ENCODE measurements around the gene SLC27A5.
"Not testable (repeated sequence)": the region's sequence is repeated elsewhere in the genome, so short reads cannot be mapped to it uniquely, and the experiment has no call there.

SLC27A5 gene

DNA sequence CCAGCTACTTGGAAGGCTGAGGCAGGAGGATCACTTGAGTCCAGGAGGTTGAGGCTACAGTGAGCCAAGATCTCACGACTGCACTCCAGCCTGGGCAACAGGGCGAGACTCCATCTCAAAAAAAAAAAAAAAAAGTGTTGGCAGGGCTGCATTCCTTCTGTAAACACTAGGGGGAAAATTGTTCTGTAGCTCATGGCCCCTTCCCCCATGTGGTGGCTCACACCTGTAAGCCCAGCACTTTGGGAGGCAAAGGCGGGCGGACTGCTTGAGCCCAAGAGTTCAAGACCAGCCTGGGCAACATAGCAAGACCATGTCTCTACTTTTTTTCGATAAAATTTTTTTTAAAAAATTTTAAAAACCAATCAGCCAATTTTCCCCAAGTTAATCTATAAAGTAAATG is 27.4 kb downstream of the SLC27A5 start:
- DNase-seq = peak in 1 of 2 experiments; percentile 24

DNA sequence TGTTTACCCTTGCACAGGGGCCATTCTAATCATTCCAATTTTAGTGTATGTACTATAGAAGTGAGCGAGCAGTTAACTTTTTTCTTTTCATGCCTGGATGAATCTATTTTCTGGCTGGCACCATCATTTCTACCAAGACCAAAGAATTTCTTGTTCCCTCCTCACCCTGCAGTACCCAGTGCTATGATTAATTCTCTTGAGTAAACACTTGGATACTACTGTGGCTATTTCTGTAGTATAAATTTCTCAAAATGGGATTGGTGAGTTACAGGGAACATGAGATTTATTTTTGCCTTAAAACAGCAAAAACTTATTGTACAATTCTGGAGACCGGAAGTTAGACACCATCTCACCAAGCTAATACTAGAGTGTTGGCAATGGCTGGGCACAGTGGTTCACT is 28.0 kb downstream of the SLC27A5 start:
- DNase-seq = no peak

DNA sequence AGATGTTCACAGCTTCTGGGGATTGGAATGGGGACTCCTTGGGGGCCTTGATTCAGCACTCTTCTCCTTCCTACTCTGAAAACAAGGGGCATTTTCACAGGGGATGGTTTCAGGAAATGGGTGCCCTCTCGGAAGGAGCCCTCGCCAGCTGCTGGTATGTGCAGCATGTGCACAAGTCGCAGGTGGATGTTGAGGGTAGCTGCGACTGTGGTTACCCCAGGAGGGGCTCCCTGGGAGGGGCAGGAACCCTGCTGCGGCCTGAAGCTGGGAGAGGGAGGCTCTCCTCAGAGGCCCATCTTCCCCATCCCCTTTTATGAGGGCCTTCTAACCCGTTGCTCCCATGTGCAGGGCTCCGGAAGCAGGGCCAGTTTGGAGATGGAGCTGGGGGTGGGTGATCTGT is 29.4 kb downstream of the SLC27A5 start:
- no peak for DNase-seq

DNA sequence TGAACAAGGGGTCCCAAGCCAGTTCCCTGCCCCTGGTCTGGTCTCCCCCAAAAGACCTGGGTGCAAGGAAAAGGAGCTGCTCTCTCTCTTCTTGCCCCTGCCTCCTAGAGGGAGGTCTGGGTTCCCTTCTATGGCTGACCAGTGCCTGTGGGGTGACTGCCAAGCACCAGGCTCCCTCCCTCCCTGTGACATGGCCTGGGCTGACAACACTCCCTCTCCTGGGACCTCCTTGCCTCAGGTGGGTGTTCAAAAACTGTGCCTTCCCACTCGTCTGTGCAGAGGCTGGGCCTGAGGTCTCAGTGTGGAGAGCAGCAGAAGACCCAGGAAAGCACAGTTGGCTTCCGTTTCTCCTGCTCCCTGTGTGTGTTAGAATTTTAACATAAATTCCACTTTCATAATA is 31.0 kb downstream of the SLC27A5 start:
- no peak for DNase-seq

DNA sequence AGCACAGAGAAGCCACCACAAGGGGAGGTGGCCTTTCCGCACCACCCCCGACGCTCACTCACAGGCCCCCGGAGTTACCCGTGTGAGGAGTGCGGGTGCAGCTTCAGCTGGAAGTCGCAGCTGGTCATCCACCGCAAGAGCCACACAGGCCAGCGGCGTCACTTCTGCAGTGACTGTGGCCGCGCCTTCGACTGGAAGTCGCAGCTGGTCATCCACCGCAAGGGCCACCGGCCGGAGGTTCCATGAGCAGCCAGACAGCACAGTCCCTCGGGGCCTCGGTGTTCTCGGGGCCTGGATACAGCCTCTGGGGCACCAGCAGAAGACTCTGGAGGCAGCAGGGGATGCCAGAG is 31.3 kb downstream of the SLC27A5 start:
- no peak for DNase-seq

DNA sequence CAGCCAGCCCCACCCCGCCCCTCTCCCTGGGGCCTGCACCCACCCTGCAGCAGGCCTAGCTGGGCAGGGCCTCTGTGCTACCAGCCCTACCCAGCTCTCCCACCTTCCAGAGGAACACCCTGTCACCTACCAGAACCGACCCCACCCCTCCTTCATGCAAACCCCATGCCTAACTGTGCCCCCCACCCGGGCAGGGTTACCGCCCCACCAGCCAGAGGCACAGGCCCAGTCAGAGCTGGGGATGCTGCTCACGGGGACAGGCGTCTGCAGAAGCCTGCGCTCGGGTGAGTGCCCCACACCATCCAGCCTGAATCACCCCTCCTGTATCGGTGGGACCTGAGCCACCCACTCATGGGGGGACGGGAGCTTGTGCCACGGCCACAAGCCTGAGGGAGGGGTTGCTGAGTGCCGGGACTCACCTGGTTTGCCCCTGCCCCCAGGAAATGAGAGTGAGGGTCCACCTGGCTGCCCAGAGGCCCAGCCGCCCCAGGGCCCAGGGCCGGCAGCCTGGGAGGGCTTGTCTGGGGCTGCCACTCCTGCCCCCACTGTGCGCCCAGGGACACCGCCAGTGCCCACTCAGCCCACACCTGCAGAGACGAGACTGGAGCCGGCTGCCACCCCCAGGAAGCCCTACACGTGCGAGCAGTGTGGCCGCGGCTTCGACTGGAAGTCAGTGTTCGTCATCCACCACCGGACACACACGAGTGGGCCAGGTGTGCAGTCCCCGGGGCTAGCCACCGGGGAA is 31.9 kb downstream of the SLC27A5 start:
- no peak for DNase-seq

DNA sequence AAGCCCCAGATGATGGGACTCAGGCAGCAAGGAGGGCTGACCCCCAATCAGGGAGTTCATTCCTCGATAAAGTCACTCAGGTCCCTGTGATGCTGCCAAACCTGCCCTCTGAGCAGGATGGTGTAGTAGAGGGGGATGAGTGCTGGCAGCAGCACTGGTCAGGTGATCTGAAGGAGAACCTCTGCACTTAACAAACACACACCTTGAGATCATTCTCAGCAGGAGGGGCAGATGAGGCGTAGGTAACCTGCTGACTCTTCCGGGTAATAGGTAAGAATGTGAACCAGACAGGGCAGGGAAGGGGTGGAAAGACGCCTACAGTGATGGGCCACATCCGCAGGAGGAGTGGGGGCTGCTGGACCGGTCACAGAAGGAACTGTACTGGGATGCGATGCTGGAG is 32.5 kb downstream of the SLC27A5 start:
- no peak for DNase-seq

DNA sequence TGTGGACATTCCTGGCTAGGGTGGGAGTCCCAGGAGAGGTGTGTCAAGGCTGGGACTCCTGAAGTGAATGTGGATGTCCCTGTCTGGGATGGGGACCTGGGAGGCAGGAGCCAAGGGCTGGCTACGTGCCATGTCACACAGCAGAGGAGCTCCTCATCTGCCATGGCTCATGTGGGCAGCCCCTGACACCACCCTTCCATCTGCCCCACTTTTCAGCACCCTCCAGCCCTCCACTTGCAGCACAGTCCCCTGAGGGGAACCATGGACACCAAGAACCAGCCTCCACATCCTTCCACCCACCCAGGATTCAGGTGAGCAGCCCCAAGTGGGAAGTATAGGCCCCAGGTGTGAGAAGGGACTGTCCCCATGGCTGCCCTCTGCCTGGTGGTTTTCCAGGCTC is 33.9 kb downstream of the SLC27A5 start:
- DNase-seq = no peak

DNA sequence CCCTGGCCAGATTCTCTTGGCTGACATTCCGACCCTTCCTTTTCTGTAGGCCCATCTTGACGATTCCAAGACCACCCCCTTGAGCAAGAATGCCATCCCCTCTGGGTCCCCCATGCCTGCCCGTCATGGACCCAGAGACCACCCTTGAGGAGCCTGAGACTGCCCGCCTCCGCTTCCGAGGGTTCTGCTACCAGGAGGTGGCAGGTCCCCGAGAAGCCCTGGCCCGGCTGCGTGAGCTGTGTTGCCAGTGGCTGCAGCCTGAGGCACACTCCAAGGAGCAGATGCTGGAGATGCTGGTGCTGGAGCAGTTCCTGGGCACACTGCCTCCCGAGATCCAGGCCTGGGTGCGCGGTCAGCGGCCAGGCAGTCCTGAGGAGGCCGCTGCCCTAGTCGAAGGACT is 34.7 kb downstream of the SLC27A5 start:
- DNase-seq = no peak

DNA sequence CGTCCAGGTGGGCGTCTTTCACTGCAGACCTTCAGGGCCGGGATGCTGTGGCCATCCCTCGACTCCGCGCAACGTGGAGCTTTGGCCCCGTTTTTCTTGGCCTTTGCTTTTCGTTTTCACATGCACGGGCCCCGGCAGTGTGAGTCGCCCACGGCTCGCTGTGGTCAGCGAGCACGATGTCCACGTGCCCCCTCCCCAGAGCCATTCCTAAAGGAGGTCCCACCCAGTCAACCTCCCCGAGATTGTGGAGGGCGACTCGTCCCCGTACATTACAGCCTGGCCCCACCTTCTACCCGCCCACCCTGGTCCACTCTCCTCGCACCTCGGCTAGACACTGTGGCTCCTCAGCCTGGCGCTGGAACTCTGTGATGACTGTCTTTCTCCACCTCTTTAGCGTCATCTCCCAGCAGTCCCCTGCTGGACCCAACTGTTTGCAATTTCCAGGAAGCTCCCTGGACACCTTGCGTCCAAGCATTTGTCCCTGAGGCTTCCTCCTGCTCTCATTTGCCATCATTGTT is 35.2 kb downstream of the SLC27A5 start:
- peak in 1 of 2 experiments; percentile 14 for DNase-seq

DNA sequence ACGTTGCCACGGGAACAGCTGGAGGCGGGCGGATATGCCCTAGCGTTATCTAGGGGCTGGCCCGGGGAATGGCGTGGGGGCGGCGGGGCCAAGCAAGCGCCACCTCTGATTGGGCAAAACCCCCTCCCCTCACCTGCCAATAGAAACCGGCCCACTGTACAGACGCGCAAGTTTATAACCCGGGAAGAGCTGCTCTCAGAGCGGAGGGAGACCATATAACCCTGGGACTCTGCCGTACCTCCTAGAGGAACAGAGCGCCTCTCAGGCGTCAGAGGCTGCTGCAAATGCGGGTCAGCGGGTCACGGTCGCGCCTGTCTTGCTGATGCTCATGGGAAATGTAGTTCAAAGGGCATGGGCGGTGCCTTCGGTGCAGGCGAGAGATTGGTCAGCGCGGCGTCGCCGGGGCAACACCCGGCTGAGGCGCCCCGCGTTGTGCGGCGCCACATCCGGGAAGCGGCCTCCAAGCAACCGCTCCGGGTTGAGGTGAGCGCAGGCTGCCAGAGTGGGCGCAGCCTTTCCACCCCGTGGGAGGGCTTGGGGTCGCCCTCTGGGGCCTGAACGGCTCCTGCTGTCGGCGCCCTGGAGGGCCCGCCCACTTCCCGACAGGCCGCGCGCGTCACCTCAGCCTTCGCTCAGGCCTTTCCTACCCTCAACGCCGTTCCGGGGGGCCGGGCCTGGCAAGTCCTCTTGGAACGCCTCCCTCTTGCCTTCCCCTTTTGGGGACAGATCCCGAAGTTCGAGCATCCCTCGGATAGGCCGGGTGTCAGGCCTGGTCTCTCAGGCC is 35.9 kb downstream of the SLC27A5 start, which contains the start of gene ZNF446:
Gene ZNF446, plus strand, starts transcription at position 639 of the 784 bp plus-strand sequence. CDS start 867 bp downstream, outside the sequence.
- DNase-seq = peak; percentile 97 to 98

DNA sequence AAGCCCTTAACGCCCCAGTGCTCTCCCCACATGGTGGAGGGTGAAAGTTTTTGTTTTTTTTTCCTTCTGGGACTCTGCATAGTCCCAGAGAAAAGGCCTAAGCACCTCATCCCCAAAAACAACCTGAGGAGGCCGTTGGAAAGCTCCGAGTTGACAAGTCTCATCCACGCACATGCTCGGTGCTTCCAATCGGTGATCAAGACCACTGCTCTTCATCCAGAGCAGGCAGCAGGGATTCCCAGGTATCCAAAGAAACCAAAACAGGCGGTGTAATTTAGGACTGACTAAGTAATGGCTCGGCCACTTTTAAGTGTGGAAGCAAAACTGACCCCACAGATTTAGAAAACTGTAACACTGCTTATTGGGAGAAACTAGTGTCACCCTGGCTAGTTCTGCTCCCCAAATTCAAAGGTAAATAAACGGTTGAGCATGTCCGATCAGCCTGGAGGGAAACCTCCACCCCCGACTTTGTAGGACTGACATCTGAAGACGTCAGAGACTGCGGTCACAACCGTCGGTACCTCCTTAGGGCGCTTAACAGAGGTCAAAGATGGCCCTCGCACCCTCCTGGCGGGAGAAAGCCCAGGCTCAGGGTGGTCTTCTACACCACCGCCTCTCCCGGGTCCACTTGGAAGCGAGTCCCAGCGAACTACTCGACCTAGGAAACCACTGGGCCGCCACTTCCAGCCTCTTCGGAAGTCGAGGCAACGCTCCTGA is 36.6 kb downstream of the SLC27A5 start:
- DNase-seq = peak; percentile 67 to 69

DNA sequence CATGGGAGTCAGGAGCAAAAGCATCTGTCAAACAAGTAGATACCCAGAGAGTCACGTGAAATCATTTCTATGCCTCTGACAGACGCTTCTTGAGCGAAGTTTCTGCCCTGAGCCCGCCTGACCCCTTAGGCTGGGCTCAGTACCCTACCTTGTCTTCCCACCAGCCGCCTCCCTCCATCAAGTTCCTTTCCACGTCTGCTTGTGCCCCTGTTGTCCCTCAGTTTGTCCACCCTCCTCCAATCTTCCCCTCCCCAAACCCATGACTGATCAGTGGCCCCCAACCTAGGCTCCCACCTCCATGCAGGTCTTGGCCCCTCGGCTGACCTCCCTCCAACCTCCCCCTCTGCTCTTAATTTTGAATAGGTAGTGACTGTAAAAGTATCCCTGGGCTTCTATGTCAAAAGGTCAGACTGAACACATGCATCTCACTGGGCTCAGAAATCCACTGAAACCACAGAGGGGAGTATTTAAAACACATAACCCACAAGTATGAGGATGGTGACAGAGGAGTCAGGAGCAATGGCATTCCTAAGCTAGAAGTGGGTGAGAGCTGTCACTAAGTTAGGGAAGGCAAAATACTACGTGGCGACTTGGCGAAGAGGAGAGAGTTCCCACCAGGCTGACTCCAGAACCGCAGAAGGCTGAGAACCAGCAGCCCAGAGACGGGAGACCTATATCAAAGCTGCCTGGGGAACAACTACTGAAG is 37.3 kb downstream of the SLC27A5 start:
- DNase-seq = peak in 1 of 2 experiments; percentile 5

DNA sequence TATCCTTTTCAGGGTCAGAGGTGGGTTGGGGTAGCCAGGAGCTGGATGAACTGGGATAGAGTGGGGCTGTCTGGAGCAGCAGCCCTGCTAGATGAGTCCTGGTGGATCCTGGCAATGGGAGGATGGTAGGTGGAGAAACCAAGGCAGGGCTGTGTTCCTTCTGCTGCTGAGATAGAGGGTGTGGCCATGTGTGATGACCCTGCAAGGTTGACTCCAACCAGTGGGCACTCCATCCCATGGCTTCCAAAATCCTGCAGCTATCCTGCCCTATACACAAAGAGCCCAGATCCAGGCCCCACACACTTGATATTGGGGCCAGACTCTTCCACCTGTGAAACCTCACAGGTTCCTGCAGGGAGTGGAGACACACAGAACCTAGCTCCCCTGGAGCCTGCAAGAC is 38.0 kb downstream of the SLC27A5 start:
- no peak for DNase-seq

DNA sequence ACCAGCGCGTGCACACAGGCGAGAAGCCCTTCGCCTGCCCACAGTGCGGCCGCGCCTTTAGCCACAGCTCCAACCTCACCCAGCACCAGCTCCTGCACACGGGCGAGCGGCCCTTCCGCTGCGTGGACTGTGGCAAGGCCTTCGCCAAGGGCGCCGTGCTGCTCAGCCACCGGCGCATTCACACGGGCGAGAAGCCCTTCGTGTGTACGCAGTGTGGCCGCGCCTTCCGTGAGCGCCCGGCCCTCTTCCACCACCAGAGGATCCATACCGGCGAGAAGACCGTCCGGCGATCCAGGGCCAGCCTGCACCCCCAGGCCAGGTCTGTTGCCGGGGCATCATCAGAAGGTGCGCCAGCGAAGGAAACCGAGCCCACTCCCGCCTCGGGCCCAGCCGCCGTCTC is 40.1 kb downstream of the SLC27A5 start:
- no peak for DNase-seq

DNA sequence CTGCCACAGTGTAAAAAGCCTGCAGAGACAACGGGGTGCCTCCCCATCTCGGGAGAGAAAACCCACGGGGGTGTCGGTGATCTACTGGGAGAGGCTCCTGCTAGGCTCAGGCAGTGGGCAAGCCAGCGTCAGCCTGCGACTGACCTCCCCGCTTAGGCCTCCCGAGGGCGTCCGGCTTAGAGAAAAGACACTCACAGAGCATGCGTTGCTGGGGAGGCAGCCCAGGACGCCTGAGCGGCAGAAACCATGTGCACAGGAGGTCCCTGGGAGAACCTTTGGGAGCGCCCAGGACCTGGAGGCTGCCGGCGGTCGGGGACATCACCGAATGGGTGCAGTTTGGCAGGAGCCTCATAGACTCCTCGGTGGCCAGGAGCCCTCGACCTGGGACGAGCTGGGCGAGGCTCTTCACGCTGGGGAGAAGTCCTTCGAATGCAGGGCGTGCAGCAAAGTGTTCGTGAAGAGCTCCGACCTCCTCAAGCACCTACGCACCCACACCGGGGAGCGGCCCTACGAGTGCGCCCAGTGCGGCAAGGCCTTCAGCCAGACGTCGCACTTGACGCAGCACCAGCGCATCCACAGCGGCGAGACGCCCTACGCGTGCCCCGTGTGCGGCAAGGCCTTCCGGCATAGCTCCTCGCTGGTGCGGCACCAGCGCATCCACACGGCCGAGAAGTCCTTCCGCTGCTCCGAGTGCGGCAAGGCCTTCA is 40.8 kb downstream of the SLC27A5 start:
- DNase-seq = not testable (repeated sequence)

DNA sequence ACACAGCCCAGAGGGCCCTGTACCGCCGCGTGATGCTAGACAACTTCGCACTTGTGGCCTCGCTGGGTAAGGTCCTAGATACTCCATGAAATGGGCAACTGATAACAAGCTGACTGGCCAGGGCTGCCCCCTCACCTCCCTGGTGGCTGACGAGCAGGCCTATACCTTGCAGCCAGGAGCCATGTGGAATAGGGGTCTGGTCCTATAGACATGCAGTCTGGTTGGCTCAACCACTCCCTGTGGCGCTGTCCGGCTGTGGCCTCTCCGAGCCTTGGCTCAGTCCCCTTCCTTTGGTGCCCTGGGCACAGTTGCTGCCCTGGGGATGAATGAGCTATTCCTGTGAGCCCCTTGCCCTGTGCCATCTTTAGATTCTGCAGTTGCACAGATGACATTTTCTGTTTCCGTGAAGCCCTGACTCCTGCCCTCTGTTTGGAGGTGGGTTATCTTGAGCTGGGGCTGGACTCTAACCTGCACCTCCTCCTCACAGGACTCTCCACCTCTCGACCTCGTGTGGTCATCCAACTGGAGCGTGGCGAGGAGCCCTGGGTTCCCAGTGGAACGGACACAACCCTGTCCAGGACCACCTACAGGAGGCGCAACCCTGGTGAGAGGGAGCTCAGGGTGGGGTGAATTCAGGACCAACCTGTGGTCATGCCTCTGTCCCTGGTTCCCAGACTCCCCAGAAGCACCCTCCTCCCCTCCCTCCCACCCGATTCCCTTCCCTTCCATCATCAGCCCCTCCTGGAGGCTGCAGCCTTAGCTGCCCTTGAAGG is 42.4 kb downstream of the SLC27A5 start:
- no peak for DNase-seq

DNA sequence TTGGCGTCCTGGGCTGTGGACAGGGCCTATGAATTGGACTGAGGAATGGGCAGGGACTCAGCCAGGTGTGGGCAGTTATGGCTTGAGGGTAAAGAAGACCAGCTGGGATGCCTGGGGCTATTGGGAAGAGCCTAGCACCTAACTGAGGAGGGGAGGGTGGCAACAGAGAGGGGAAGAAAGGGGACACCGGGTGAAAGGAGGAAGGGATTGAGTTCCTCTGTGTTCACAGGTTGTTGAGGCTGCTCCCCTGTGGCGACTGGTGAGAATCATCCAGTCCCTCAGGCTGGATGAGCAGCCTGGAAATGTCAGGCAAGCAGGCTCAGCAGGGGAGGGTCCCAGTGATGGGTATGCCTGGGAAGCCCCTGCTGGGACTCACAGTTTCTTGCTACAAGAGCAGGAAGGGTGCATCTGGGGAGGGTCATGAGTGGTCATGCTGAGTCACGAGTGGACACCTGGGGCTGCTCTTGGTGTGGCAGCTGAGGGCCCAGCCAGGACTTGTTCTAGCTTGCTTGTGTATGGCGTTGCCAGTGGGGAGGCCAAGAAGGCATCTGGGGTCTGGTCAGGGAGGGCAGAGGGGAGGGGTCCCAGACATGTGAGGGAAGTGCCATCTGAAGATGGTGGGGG is 43.5 kb downstream of the SLC27A5 start:
- peak in 1 of 2 experiments; percentile 1 for DNase-seq

DNA sequence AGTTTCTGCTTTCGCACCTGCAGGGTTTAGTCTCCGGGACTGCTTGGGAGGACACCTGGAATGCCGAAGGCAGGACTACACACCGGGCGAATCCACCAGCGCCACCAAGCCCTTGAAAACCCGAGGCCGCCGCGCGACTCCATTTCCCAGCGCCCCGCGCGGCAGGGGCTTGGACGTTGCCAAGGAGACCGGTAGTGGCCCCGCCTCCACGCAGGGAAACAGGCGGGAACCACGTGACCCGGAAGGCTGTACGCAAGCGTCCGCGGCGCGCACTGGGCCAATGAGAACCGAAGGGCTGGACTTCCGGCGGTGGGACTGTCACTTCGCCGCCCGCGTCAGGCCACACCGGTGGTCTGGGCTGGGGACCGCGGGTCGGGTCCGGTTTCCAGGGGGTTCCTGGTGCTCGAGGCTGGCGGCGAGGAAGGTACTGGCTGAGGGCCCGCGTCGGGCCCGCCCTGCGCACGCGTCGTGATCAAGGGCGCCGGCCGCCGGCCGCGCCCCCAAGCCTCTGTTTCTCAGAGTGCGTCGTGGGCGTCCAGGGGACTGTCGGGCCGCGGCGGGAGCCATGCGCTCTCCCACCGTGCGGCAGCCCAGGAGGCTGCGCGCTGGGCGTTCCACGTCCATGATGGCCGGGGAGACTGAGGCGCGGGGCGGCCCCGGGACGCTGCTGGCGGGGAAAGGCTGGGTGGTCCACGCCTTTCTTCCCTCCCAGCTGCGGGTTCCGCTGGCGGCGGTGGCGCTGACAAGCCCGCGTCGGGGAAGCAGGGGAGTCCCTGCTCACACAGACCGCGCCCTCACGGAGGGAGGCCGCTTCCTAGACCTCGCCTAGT is 44.8 kb downstream of the SLC27A5 start, which contains the start of gene ZNF324:
Gene ZNF324, plus strand, starts transcription at position 321 of the 830 bp plus-strand sequence. CDS start 2,106 bp downstream, outside the sequence.
- DNase-seq = peak; percentile 93 to 96

Measured in Kasumi-1 (cell line).